BJ (cell line): Measurements from ENCODE around the gene R3HDM4. TPM values are rescaled to one million over a fixed set of nuclear protein-coding genes. Genes with fewer than 3 reads are reported as not detected.
A peak's percentile ranks its signal among the peaks of the same experiment; 100 is the strongest.

Experiments used
- CTCF ChIA-PET: fragments of 350-600 bp; formaldehyde crosslinking; extraction: SDS; loops from one replicate; lab custom pipeline; 2021; ENCODE audit warnings: antibody characterized with exemption, inconsistent platforms; lab: Yijun Ruan, JAX
- POLR2A ChIA-PET: fragments of 300-600 bp; sonication (Branson Sonifier 250); formaldehyde crosslinking; extraction: SDS; loops from one replicate; lab custom pipeline; 2021; ENCODE audit warnings: antibody characterized with exemption; lab: Charles Lee
- DNase-seq: peaks from one replicate; pipeline ENCODE4 v3.0.0-alpha.2; 2011; ENCODE audit warnings: low read depth
- H3K27me3 ChIP-seq: 2 replicates; pipeline ENCODE4 v1.6.0; 2011; ENCODE audit warnings: low read length; ENCODE audit not compliant: control insufficient read depth, insufficient read depth
- H3K36me3 ChIP-seq: 2 replicates; pipeline ENCODE4 v1.5.1; 2011; ENCODE audit warnings: low read length; ENCODE audit not compliant: control insufficient read depth, insufficient read depth
- H3K4me3 ChIP-seq: 2 replicates; pipeline ENCODE4 v1.5.1; 2011; ENCODE audit warnings: low read depth, mild to moderate bottlenecking, control low read depth, low read length
- polyA plus RNA-seq: library from polyadenylated mRNA; depleted of rRNA; stranded (reverse); fragments of >200 nt; gene quantifications from 2 replicates; pipeline ENCODE4 v1.2.3, GENCODE V29; 2011
- TF ChIP-seq, protein P1 (sequence below): IDR thresholded peaks from 2 replicates; pipeline ENCODE4 v1.5.1; 2011; ENCODE audit warnings: low read depth, mild to moderate bottlenecking, control low read depth, inconsistent platforms, low read length, moderate library complexity; ENCODE audit not compliant: insufficient read depth

R3HDM4 gene
- polyA plus RNA-seq, 1 experiment: 46.6 TPM

DNA sequence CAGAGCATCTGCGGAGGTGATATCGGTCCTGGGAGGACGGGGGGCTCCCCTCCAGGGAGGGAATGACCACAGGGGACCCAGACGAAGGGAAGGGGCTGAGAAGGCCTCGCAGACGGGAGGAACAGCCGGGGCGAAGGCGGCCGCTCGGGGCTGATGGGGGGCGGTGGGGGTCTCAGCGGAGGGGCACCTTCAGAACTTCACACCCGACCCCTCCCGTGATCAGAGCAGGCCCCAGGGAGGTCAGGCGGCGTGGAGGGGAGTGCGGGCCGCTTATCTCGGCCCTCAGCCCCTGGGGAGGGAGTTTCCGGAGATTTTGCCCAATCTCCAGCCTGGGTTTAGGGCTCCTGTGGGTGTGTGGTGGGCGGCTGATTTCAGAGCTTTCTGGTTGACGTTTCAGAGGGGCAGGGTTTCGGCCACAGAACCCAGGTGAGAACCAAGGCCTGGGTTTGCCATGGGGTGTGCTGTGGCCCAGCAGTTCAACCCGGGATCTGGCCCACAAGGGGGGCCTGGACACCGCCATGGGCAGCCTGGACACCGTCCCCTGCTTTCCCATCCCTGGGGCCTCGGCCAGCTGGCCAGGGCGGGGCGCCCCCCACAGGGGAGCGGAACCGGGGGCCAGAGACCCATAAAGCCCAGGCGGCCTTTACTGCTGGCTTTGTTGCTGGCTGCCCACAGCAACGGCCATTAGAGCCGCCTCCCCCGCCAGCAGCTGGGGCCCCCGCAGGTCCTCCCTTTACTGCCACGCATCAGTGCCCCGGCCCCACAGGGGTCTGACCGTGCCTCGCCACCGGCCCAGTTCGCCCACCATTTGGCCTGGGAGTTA, 41.9 kb upstream of the R3HDM4 start:
- DNase-seq: no peak
- POLR2A ChIA-PET: no interaction called here

DNA sequence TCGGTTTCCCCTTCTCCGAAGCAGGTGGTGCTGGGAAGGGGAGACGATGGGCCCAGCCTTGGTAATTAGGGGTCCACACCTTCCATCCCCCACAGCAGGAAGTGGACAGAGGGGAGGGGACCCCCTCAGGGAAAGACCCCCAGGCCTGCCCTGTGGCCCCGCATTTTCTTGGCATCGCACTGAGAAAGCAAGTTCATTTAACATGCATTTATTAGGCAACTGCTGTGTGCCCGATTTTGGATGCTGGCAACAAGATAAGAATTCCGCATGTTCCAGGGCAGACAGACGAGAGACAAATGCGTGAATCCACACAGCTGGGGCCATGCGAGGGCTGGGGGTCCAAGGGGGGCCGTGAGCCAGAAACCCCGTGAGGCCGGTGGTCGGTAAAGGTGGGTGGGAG, 41.3 kb upstream of the R3HDM4 start:
- H3K27me3 ChIP-seq: no peaks in the 10 kb centered on the region
- no peak for DNase-seq
- peaks cover 3% of the 10 kb centered on the region for H3K36me3 ChIP-seq
- no peak overlapping the region for H3K4me3 ChIP-seq
- ChIA-PET CTCF (no interaction called here), POLR2A (no interaction called here)
- TF ChIP-seq, protein P1, sequence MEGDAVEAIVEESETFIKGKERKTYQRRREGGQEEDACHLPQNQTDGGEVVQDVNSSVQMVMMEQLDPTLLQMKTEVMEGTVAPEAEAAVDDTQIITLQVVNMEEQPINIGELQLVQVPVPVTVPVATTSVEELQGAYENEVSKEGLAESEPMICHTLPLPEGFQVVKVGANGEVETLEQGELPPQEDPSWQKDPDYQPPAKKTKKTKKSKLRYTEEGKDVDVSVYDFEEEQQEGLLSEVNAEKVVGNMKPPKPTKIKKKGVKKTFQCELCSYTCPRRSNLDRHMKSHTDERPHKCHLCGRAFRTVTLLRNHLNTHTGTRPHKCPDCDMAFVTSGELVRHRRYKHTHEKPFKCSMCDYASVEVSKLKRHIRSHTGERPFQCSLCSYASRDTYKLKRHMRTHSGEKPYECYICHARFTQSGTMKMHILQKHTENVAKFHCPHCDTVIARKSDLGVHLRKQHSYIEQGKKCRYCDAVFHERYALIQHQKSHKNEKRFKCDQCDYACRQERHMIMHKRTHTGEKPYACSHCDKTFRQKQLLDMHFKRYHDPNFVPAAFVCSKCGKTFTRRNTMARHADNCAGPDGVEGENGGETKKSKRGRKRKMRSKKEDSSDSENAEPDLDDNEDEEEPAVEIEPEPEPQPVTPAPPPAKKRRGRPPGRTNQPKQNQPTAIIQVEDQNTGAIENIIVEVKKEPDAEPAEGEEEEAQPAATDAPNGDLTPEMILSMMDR: no peak

More for the DNA sequence above, 41.9 kb upstream of the R3HDM4 start:
- H3K36me3 ChIP-seq: peaks cover 7% of the 10 kb centered on the region
- H3K4me3 ChIP-seq: no peak overlapping the region
- CTCF ChIA-PET: interaction anchor here (1.2 to 2.0 kb wide), 2 partner anchors 16 to 23 kb away, joined by 3 to 5 read pairs; no protein-coding TSS in a partner anchor
- TF ChIP-seq, protein P1: no peak
- H3K27me3 ChIP-seq: no peaks in the 10 kb centered on the region

DNA sequence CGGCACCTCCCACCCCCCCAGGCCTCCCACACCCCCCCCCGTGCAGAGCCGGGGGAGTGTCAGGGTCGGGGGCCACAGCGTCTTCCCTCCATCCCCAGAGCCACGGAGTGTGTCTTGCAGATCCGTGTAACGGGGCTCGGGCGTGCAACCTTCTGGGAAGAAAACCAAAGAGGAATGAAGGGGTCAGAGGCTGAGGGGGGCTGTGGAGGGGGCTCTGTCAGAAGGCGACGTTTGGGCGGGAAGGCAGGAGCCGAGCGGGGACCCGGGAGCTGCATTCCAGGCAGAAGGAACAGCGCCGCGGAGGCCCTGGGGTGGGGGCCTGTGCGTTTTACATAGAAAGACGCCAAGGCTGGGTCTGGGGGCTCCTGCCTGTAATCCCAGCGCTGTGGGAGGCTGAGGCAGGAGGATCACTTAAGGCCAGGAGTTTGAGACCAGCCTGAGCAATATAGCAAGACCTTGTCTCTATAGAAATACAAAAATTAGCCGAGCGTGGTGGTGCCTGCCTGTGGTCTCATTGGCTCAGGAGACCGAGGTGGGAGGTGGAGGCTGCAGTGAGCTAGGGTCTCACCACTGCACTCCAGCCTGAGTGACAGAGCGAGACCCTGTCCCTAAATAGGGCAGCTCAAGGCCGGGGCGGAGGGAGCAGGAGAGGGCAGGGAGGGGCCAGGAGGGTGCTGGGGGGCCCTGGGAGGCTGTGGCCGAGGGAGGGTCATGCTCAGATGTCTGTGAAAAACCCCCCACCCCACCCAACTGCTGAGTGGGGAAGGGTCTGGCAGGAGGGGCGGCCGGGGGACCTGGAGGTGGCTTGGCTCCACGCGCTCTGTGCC, 40.6 kb upstream of the R3HDM4 start:
- H3K36me3 ChIP-seq: peaks cover 3% of the 10 kb centered on the region
- ChIA-PET POLR2A (no interaction called here), CTCF (interaction anchor here (0.7 kb wide), 1 partner anchor 31 kb away, joined by 3 read pairs; no protein-coding TSS in a partner anchor)
- TF ChIP-seq, protein P1: no peak
- H3K4me3 ChIP-seq: no peak overlapping the region
- no peaks in the 10 kb centered on the region for H3K27me3 ChIP-seq
- no peak for DNase-seq

DNA sequence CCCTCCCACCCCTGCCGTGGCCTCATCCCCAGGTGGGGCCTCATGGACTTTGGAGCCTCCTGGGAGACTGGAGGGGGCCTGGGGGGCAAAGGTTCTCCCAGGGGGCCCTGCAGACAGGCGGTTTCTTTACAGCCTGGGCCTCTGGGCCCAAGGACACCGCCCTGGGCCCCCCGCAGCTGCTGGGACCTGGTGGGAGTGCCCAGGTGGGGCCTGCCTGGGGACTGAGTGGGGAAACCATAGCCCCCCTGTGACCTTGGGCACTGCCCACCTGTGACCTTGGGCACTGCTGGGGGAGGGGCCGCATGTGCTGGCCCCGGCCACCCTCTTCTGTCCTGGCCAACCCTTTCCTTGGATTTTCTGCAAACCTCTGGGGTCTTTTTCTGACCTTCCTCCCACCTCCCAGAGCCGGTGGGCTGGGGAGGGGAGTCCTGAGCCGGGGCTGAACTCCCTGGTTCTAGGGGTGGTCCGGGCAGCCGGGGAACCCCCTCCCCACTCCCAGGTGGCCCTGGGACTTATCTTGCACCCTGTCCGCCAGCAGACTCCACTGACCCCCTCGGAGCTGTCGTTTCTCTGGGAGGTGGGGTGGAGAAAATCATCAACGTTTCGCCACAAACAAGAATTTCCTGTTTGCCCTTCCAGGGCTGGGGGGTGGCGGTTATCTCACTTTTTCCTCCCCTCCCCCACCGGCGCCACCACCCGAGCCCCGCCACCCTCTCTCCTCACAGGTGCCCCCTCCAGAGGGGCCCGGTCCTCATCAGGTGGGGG, 39.8 kb upstream of the R3HDM4 start:
- TF ChIP-seq, protein P1: no peak
- Histone ChIP-seq H3K4me3 (peak overlapping the region; percentile 16), H3K36me3 (peaks cover 7% of the 10 kb centered on the region), H3K27me3 (no peaks in the 10 kb centered on the region)
- ChIA-PET POLR2A (no interaction called here), CTCF (no interaction called here)
- no peak for DNase-seq
